Stimulated activated CD8-positive, alpha-beta memory T cell treated with anti-CD3 and anti-CD28 coated beads, Interleukin-7, amount 100 ng/mL, for 24 hours (primary cell): Measurements from ENCODE around the gene PSMD13.
"Not testable (repeated sequence)": the region's sequence is repeated elsewhere in the genome, so short reads cannot be mapped to it uniquely, and the experiment has no call there.

Experiments used
- DNase-seq: peaks from one replicate; pipeline ENCODE4 v3.0.0-alpha.2; 2020; ENCODE audit warnings: low read depth

PSMD13 gene

DNA sequence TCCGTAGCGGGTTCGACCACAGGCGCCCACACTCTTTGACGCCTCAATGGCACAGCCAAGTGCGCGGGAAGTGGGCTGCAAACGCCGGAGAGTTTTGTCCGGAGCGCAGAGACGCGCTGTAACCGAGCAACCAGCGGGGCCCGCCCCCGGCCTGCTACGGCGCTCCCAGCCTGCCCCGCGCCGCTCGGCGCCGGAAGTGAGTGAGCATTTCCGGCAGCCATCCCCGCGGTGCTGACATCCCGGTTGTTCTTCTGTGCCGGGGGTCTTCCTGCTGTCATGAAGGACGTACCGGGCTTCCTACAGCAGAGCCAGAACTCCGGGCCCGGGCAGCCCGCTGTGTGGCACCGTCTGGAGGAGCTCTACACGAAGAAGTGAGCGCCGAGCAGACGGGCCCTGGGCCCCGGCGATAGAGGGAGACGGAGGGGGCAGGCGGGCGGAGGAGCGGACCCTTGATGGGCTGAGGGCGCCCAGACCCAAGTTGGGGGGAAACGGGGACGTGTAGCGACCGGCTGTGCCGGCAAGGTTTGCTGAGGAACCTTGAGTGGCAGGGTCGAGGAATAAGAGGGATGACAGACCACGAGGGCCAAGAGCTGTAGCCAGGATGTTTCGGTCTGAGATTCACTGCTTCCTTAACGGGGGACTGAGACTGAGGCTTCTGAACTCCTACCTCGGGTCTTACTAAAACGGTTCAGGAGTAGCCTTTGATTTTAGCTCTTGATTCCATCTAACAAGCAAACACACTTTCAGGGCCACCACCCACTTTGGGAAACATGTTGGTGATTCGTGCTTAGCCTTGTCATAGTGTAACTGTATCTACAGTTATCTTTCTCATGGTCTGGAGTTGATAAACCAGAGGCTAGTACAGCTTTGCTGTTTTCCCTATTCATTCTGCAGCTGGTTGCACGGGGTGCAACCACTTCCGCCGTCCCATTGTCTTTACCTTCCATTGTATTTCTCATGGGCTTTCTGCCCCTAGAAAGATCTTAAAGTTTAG lies at the start of gene PSMD13:
TSS of gene PSMD13 (plus strand) at position 203 of the 994 bp plus-strand sequence. CDS start at position 277, 74 bp downstream.
- DNase-seq = peak; percentile 72

DNA sequence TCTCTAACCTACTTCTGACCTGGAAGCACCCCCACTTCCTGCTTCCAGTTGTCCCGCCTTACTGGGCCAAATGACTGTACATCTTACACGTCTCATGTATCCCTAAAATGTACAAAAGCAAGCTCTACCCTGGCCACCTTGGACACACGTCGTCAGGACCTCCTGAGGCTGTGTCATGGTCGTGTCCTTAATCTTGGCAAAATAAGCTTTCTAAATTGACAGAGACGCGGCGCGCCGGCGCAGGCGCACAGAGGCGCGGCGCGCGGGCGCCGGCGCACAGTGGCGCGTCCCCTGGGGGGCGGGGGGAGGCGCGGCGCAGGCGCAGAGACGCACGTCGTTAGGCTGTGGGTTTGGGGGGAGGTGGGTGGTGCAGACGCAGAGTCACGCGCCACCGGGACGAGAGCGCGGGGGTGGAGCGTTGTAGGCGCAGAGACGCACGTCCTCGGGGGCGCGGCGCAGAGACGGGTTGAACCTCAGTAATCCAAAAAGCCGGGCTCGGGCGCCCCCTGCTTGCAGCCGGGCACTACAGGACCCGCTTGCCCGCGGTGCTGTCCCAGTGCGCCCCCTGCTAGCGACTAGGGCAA lies 47.5 kb upstream of the PSMD13 start:
- DNase-seq = not testable (repeated sequence)

DNA sequence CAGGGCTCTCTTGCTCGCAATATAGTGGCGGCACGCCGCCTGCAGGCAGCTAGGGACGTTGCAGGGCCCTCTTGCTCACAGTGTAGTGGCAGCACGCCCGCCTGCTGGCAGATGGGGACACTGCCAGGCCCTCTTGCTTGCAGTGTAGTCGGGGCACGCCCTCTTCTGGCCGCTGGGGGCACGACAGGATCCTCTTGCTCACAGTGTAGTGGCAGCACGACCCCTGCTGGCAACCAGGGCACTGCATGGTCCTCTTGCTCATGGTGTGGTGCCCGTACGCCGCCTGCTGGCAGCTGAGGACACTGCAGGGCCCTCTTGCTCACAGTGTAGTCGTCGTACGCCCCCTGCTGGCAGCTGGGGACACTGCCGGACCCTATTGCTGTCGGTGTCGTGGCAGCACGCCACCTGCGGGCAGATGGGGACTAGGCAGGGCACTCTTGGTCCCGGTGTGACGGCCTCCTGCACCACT lies 46.9 kb upstream of the PSMD13 start:
- DNase-seq = not testable (repeated sequence)

DNA sequence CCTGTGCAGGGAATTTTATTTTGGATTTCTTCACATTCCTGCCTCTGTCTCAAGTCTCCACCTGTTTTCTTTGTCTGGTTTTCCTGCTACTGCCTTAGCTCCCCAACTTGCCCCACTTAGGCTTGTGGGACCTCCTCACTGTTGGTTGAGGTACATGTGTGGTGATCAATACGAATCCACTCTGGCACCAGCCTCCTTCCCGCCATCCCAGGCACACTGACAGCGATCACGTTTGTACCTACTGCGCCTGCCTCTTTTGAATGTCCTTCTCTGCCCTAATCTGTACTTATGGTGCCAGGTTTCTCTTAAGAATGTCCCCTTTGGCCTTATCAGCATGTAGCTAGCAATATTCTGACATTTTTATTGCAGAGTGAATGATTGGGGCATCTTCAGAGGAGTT lies 46.2 kb upstream of the PSMD13 start:
- DNase-seq = not testable (repeated sequence)

DNA sequence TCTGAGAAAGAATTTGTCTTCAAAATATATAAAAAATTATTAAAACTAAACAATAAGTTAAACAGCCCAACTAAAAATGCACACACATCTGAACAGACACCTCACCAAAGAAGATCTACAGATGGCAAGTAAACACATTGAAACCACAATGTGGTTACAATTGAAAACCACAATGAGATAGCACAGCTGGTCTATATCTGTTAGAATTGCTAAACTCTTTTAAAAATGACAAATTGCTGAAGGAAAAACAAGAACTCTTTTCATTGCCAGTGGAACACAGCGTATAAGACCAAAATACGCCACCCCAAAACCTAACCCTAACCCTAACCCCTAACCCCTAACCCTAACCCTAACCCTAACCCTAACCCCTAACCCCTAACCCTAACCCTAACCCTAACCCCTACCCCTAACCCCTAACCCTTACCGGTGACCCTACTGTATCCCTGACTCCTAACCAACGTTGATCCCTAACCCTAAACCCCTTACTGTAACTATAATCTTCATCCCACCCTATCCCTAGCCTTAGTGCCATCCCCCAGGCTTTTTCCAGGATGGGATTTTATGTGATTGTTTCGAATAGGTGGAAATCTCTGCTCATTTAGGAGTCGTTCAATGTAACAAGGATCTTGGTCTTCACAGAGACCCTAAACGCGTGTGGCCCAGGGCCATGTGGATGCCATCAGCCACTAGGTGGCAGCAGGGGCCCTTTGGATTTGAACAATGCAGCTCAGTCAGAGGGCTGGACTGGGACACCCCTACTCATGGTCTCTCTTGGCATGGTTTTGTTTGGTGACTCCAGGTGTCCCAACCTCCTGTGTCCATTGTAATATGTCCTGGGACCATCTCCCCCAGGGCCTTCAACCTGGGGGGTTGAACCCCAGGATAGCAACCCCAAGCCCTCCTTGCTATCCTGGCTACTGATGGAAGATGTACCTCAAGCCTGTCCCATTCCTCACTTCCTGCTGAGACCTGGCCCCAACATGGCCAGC lies 45.0 kb upstream of the PSMD13 start:
- not testable (repeated sequence) for DNase-seq

DNA sequence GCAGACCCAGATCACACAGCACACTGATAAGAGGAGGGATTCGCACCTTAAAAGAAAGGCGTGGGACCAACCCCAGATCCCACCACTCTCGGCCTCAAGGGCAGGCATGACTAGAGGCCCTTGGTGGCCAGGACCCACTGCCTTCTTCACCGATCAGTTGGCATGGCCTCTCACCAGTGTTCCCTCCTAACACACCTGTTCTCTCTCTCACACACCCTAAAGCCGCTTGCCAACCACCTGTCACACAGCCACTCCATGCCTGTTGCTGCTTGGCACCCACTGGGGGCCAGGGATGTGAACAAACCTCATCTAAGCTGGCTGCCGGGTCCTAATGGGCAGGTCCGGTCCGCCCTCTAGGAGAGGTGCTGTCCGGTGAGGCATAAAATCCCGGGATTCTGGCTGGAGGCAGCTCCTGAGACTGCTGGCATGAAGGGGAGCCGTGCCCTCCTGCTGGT lies 44.1 kb upstream of the PSMD13 start, which contains the start of gene SCGB1C1:
TSS of gene SCGB1C1 (plus strand) at position 405 of the 455 bp plus-strand sequence. CDS start at position 427, 22 bp downstream.
- not testable (repeated sequence) for DNase-seq

DNA sequence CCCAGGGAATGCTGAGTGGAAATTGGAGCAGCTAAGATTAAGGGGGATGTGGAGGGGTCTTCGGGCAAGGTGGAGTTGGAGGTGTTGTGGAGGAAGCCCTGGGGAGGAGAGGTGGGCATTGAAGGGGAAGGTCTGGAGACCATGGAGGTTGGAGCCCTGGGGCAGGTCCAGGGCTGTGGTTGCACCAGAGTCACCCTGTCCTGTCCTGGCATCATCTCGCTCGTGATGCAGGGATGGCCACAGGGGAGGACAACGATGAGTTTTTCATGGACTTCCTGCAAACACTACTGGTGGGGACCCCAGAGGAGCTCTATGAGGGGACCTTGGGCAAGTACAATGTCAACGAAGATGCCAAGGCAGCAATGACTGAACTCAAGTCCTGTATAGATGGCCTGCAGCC lies 43.3 kb upstream of the PSMD13 start:
- not testable (repeated sequence) for DNase-seq

DNA sequence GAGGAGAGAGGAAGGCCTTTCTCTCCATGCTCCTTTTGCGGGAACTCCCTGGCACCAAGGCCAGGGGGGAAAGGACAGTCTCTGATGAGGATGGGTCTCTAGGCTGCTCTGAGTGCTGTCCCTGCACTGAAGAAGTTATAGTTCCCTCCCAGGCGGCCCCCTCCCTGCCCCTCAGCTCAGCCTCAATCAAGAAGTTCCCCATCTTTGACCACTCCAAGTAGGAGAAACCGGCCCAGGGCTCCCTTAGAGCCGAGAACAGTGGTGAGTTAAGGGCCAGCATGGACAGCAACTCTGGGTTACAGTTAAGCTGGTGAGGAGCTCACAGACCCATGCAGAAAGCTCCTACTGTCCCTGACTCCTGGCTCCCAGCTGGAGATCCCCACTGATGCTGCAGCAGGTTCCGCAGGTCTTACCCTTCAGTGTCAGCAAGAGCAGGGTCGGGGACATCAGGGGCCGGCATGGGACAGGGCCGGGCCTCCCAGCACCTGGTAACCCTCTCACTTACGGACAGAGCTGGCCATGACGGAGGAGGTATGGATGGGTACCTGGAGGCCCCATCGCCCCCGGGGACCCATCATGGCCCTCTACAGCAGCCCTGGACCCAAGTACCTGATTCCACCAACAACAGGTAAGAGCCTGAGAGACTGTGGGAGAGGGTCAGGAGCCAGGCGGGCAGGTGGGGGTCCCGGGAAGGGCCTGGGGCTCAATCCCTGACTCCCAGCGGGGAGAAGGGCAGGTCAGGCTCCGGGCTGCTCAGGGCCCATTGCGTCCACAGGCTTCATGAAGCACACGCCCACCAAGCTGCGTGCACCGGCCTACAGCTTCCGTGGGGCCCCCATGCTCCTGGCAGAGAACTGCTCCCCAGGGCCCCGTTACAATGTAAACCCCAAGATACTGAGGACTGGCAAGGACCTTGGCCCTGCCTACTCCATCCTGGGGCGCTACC lies 39.7 kb upstream of the PSMD13 start:
- DNase-seq = no peak

DNA sequence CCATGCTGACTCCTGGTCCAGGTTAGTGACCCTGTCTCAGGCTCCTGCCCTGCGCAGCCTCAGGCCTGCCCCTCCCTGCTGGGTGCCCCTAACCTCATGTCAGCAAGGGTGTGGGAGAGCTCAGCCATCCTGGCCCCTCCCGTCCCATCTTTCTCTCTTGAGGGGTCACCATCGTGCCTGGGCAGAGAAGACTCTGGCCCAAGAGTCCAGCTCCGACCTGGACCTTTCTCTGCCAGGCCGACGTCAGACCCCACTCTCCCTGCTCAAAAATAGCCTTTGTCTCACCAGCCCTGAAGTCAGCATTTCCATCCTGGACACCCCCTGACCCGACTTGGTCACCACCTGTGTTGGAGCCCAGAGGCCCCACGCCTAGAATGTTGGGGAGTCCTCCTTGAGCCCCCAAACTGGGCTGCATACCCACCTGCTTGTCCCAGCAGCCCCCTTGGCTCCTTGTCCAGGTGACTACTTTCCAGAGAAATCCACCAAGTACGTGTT lies 39.0 kb upstream of the PSMD13 start:
- DNase-seq = no peak

DNA sequence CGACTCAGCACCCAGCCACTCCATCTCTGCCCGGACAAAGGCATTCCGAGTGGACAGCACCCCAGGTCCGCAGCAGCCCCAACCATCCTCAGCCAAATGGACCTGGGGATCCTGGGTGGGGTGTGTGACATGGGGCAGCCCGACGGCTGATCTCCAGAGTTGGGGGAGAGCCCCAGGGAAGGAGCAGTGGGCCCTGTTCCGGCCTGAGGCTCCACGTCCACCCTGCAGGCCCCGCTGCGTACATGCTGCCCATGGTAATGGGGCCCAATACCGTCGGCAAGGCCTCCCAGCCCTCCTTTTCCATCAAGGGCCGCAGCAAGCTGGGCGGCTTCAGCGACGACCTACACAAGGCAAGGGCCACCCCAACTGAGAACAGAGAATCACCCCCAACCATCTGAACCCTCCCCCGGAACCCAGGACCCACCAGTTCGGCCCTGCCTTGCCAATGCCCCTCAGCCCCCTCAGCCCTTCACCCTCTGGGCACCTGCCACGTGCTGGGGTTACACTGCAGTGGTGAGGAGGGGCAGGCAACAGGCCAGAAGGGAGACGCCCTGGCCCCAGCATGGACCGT lies 38.5 kb upstream of the PSMD13 start:
- DNase-seq = no peak

DNA sequence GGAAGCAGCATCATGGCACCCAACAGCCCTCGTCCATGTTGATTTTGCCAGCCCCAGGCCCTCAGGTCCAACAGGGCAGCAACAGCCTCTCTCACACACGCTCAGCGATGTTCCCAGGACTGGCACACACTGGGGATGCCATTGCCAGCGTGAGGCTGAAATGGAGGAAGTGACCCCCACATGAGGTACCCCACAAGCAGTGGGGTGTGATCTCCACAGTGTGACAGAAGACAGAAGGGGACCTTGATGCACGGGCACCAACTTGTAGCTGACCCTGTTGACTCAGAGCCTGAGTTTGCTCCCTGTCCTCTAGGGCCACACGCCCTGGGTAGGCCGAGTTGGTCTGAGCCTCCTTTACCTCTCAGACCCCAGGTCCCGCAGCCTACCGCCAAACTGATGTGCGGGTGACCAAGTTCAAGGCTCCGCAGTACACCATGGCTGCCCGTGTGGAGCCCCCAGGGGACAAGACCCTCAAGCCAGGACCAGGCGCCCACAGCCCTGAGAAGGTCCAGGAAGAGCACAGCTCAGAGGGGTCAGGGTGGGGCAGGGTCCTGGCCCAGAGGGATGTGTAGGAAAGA lies 37.7 kb upstream of the PSMD13 start:
- DNase-seq = no peak

DNA sequence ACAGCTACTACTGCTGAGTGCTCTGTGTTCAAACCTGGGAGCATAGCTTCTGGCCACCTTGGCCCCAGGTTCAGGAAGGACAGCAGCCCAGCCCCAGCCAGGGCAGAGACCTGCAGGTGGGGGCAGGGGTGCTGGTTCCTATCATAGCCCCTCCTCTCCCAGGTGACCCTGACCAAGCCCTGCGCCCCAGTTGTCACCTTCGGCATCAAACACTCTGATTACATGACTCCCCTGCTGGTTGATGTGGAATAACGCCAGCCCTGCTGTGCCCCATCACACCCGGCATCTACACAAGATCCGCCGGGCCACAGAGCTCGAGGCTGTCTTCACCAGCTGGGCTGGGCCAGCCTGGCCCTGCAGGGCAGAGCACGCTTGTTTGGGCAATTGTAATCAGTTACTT lies 37.0 kb upstream of the PSMD13 start:
- no peak for DNase-seq

DNA sequence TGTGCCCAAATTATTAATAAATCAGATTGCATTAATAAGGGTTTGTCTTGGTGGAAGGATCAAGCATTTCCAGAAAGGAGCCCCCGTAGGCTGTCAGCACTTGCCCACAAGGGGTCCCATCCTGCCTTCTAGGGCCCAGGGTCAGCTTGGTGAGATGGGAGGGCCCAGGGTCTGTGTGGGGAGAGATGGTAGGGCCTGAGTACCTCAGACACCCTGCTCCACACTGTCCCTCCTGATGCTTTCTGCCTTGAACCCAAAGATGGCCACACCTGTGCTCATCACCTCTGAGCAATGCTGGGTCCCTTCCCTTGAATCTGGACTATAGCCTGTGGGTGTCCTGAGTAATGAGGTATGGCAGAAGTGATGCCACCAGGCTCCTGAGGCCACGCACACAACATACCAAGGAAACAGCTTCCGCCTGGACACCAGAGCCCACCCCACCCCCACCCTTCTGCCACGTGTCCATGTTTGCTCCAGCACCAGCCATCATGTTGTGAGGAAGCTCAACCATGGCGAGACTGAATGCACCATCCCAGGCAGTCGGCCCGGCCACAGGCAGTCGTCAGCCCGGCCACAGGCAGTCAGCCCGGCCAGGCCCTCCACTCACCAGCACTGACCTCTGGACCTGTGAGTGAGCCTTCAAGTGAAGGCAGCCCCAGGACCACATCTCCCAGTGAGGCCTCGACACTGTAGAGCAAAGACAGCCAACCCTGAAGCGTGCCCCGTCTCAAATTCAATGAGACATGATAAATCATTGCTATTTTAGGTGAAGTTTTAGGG lies 36.4 kb upstream of the PSMD13 start:
- DNase-seq = no peak

DNA sequence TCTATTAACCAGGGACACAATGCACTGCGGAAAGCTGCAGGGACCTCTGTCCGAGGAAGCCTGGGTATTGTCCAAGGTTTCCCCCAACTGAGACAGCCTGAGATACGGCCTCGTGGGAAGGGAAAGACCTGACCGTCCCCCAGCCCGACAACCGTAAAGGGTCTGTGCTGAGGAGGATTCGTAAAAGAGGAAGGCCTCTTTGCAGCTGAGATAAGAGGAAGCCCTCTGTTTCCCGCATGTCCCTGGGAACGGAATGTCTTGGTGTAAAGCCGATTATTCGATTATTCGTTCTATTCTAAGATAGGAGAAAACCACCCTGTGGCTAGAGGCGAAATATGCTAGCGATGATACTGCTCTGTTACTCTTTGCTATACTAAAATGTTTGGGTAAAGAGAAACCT lies 34.8 kb upstream of the PSMD13 start:
- DNase-seq = no peak

DNA sequence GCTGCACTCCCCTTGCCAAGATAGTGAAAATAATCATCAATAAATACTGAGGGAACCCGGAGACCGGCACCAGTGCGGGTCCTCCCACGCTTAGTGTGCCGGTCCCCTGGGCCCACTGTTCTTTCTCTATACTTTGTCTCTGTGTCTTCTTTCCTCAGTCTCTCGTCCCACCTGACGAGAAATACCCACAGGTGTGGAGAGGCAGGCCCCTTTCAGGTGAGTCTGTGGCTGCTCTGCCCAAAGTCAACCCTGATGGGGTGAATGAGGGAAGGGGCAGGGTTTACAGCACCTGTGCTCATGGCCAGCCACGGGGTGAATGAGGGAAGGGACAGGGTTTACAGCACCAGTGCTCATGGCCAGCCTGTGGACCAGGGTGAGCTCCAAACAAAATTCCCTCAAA lies 34.3 kb upstream of the PSMD13 start:
- no peak for DNase-seq

DNA sequence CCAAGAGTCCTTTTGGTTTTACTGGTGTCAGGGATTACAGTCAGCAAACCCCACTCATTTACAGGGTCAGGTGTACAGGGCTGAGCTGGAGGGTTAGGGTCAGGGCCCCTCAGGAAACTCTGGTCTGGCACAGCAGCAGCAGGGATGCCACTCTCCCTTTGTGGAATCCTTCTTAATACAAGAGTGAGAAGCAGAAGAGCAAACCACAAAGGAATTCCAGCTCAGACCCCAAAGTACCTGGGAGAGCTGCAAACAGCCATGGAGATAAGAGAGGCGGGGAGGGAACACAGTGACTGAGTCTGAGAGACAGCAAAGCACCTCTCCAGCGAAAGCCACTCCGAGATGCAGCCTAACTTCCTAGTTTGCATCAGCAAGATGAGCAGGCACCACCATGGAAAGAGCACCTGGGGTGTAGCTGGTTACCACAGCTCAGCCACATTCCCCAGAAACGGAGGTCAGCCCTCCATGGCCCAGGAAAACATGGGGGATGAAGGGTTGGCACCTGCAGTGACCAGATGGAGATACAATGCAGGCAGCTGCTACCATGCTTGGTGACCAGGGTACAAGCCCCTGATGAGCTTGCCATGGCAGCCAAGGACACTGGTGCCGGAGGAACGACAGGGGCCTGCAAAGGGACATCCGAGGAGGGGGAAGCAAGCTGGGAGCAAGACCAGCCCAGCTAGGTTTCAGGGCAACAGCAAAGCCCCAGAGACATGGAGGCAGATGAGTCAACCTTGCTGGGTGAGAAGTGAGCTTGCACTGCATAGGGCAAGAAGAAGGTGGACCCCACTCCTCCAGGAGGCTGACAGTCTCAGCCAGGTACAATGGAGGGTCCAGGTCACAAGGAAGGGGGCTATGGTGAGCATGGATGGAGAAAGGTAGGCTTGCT lies 33.5 kb upstream of the PSMD13 start:
- DNase-seq = no peak

DNA sequence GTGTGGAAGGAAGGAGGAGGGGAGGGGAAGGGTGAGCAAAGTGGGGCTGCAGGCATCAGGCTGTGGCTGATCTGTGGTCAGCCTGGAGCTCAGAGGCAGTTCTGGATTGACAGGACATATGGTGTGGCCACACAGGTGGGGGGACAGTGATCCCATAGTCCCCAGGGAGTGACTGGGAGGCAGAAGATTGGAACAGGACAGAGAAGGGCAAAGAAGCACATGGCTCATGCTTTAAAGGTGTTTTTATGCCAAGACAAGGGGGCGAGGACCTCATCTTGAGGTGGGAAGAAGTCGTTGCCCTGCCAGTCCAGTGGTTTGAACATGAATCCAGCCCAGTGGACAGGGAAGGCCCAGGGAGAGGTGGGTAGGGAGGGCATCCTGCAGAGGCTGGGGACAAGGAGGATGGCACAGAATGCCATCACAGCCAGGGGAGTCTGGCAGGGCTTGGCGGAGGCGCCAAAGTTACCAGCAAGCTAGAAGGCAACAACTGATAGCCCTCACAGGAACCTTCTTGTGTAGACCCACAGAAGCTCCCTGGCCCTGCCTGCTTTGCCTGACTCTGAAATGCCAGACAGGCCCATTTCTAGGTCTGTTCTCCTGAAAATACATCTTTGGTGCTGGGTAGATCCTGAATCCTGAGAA lies 32.7 kb upstream of the PSMD13 start:
- no peak for DNase-seq
